Gastrocnemius medialis (tissue), 4 donors: ENCODE results near the gene UNG. TPM values are rescaled to one million over a fixed set of nuclear protein-coding genes. Genes with fewer than 3 reads are reported as not detected.
A peak's percentile ranks its signal among the peaks of the same experiment; 100 is the strongest.

Experiments
- ATAC-seq, 2 donors: fragments of 150-250 bp; one replicate each; pipeline ENCODE4 v1.9.1; 2016
- DNase-seq, 2 donors: peaks; one replicate each; pipeline ENCODE4 v3.0.0-alpha.2; 2019
- H3K27ac ChIP-seq, 4 donors: fragments of 200-600 bp; sonication (generic); 1 replicate in 1 of 4; 2 replicates in 3 of 4; pipeline ENCODE4 v1.5.1; 2016 to 2018; ENCODE audit warnings: mild to moderate bottlenecking in 2 of 4, moderate library complexity in 1 of 4
- H3K27me3 ChIP-seq, 3 donors: fragments of 200-600 bp; sonication (generic) in 2 of 3; 1 replicate in 1 of 3; 2 replicates in 2 of 3; pipeline versions ENCODE4 v1.5.1 to v1.6.0; 2016 to 2019; ENCODE audit warnings: mild to moderate bottlenecking in 1 of 3, moderate library complexity in 1 of 3
- H3K36me3 ChIP-seq, 2 donors: fragments of 200-600 bp; sonication (generic) in 1 of 2; one replicate each; pipeline ENCODE4 v1.5.1; 2017 to 2018
- H3K4me1 ChIP-seq, 2 donors: fragments of 200-600 bp; sonication (generic) in 1 of 2; one replicate each; pipeline ENCODE4 v1.5.1; 2016 to 2017; ENCODE audit warnings: mild to moderate bottlenecking in 2 of 2
- H3K4me3 ChIP-seq, 4 donors: fragments of 200-600 bp; sonication (generic) in 3 of 4; 1 replicate in 1 of 4; 2 replicates in 3 of 4; pipeline ENCODE4 v1.5.1; 2016 to 2019; ENCODE audit warnings: mild to moderate bottlenecking in 2 of 4
- H3K9me3 ChIP-seq, 3 donors: fragments of 200-600 bp; sonication (generic) in 2 of 3; 1 replicate in 1 of 3; 2 replicates in 2 of 3; pipeline ENCODE4 v1.5.1; 2016 to 2019
- POLR2A ChIP-seq, 2 donors: fragments of 450-650 bp; IDR thresholded peaks; one replicate each; pipeline ENCODE4 v1.6.1; 2017; ENCODE audit warnings: antibody characterized with exemption in 2 of 2, mild to moderate bottlenecking in 2 of 2, moderate library complexity in 2 of 2
- in situ Hi-C, 4 donors: fragments of 200-750 bp; cut with MboI; loops; one replicate each; pipeline versions ENCODE4 v1.15.0 to v1.8.0; 2017; ENCODE audit warnings: low sequenced_read_pairs in 4 of 4
- intact Hi-C: fragments of 100-400 bp; cut with DNase I; formaldehyde crosslinking; loops from one replicate; pipeline ENCODE4 v1.15.1; 2023; ENCODE audit warnings: low total_unique reads
- total RNA-seq, 4 donors: library from RNA; depleted of rRNA; stranded (reverse); fragments of >200 nt; gene quantifications; one replicate each; pipeline versions ENCODE4 v1.1.0 to v1.2.3, GENCODE V29; 2016
- TF ChIP-seq, protein P1 (sequence below), 5 experiments: fragments of 450-650 bp in 3 of 5; fragments of 200-600 bp in 2 of 5; sonication (generic) in 2 of 5; IDR thresholded peaks in 4 of 5; conservative IDR thresholded peaks in 1 of 5; 1 replicate in 4 of 5; 2 replicates in 1 of 5; pipeline ENCODE4 v1.5.1; 2016 to 2019; ENCODE audit warnings: antibody characterized with exemption in 5 of 5, mild to moderate bottlenecking in 3 of 5, moderate library complexity in 3 of 5

Gene UNG
- total RNA-seq, 4 donors from 2014 or later: 38.7 to 45.3 (median 42.3) TPM

DNA sequence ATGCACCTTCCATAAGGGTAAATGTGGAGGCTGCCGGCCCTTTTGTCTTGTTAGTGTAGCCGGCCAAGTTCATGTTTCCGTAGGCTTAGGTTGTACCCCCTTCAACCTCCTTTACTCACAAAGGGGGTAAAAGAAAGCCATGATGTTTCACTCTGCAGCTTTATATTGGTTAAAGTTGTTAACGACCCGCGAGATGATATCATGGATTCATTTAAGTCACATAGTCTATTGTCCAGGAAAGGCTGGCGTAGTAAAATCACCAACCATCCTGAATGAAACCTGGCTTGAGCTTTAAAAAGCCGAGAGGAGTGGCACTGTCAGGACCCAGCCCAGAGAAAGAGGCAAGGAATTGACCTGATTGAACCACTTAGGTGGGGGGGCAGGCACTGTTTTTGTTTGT, 1.3 kb downstream of the UNG start:
- Histone ChIP-seq H3K27ac (peak overlapping the region; percentile 86 to 98 (median 96)), H3K4me3 (peak overlapping the region; percentile 84 to 97 (median 90)), H3K4me1 (peaks cover 18 to 22% of the 10 kb centered on the region in 2 donors), H3K36me3 (peaks cover 0 to 31% of the 10 kb centered on the region in 2 donors), H3K27me3 (no peaks in the 10 kb centered on the region), H3K9me3 (no peaks in the 10 kb centered on the region)
- ATAC-seq (peak in 1 of 2 donors; percentile 9), DNase-seq (no peak)
- TF ChIP-seq POLR2A (IDR thresholded peaks at IDR 0.05): no peak
- TF ChIP-seq, protein P1, sequence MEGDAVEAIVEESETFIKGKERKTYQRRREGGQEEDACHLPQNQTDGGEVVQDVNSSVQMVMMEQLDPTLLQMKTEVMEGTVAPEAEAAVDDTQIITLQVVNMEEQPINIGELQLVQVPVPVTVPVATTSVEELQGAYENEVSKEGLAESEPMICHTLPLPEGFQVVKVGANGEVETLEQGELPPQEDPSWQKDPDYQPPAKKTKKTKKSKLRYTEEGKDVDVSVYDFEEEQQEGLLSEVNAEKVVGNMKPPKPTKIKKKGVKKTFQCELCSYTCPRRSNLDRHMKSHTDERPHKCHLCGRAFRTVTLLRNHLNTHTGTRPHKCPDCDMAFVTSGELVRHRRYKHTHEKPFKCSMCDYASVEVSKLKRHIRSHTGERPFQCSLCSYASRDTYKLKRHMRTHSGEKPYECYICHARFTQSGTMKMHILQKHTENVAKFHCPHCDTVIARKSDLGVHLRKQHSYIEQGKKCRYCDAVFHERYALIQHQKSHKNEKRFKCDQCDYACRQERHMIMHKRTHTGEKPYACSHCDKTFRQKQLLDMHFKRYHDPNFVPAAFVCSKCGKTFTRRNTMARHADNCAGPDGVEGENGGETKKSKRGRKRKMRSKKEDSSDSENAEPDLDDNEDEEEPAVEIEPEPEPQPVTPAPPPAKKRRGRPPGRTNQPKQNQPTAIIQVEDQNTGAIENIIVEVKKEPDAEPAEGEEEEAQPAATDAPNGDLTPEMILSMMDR (IDR thresholded peaks at IDR 0.05 in 4 of 5, conservative IDR thresholded peaks at IDR 0.05 in 1 of 5): no peak
- intact Hi-C loops: loop anchor here (5.0 kb wide), 2 partner anchors 241 to 366 kb away; partner anchors contain the start of genes CORO1C and SSH1
- in situ Hi-C loops: loop anchor here (10.0 to 25.0 kb wide), 4 partner anchors 436 to 536 kb away; partner anchors contain the start of genes ISCU (in 4 of the 4), SART3 (in 4 of the 4) and SELPLG (in 2 of the 4)

DNA sequence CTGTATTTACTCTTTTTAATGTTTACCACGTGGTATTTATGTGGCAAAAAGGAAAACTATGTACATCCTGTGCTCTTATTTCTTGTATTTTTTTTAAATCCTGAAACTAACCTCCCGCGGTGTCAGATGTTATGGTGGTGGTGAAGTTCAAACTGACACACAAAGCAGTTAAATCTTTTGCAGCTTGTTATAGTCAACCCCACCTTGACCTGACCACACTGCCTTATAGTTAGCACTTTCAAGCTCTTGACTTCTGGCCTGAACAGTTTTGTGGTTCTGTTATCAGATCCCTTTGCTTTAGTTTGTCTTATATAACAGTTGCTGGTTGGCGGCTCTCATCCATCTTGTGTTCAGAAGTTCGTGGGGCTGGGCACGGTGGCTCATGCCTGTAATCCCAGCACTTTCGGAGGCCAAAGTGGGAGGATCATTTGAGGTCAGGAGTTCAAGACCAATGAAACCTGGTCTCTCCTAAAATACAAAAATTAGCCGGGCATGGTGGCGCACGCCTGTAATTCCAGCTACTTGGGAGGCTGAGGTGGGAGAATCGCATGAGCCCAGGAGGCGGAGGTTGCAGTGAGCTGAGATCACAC, 2.1 kb downstream of the UNG start:
- no peaks in the 10 kb centered on the region for H3K27me3 ChIP-seq
- no peak for ATAC-seq
- TF ChIP-seq, protein P1 (IDR thresholded peaks at IDR 0.05 in 4 of 5, conservative IDR thresholded peaks at IDR 0.05 in 1 of 5): no peak
- TF ChIP-seq POLR2A (IDR thresholded peaks at IDR 0.05): no peak
- in situ Hi-C loops (loop anchor here (10.0 to 25.0 kb wide), 5 partner anchors 412 to 537 kb away; partner anchors contain the start of genes ISCU (in 4 of the 4), SART3 (in 4 of the 4) and SELPLG (in 2 of the 4)), intact Hi-C loops (loop anchor here (5.0 kb wide), 2 partner anchors 242 to 367 kb away; partner anchors contain the start of genes CORO1C and SSH1)
- H3K36me3 ChIP-seq: peaks cover 0 to 40% of the 10 kb centered on the region in 2 donors
- H3K4me1 ChIP-seq: peaks cover 17 to 22% of the 10 kb centered on the region in 2 donors
- peak overlapping the region in 3 of 4 donors; percentile 84 to 97 (median 88) for H3K4me3 ChIP-seq
- no peak for DNase-seq
- no peaks in the 10 kb centered on the region for H3K9me3 ChIP-seq
- H3K27ac ChIP-seq: peak overlapping the region; percentile 86 to 98 (median 96)

DNA sequence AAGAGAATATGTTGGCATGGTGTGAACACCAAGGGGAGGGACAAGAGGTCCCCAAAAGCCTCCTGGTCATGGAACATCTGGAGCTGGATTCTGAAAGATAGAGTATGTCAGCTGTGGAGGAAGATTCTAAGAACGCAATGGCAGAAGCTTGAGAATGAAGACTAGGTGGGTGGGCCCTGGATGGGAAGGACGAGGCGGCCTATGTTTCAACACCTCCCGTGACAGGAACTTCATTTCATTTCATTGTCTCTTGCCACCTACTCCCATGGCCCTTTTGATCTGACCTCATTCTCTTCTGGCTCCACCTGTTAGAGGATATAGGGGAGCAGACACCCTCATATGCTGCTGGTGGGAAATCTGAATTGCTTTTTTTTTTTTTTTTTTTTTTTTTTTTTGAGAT, 3.3 kb downstream of the UNG start:
- ATAC-seq (no peak), DNase-seq (no peak)
- TF ChIP-seq, protein P1 (IDR thresholded peaks at IDR 0.05 in 4 of 5, conservative IDR thresholded peaks at IDR 0.05 in 1 of 5): no peak
- TF ChIP-seq POLR2A (IDR thresholded peaks at IDR 0.05): no peak
- in situ Hi-C loops (loop anchor here in 1 of 4 donors (25.0 kb wide), 1 partner anchor 413 kb away; no protein-coding TSS in a partner anchor), intact Hi-C loops (no loop called here)
- Histone ChIP-seq H3K4me3 (no peak overlapping the region), H3K36me3 (peaks cover 0 to 52% of the 10 kb centered on the region in 2 donors), H3K27ac (peak overlapping the region in 1 of 4 donors; percentile 95), H3K27me3 (no peaks in the 10 kb centered on the region), H3K9me3 (no peaks in the 10 kb centered on the region), H3K4me1 (peaks cover 17 to 22% of the 10 kb centered on the region in 2 donors)

DNA sequence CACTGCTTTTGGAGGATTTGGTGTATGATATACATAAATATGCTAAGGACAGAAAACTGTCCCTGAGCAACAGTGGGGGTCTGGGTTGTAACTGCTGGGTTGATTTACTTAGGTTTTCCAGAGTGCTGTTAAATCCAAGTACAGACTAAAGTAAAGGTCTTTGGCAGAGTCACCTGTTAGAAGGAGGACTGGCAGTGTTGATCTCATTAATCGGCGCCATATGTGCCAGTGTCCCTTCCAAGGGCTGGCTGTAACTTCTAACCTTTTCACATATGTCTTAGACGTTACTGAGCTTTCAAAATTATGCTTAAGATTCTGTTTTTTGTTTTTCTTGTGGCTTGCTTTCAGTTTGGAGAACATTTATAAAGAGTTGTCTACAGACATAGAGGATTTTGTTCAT, 5.1 kb downstream of the UNG start:
- H3K27ac ChIP-seq: no peak overlapping the region
- ATAC-seq (no peak), DNase-seq (no peak)
- in situ Hi-C loops: loop anchor here in 1 of 4 donors (25.0 kb wide), 1 partner anchor 415 kb away; no protein-coding TSS in a partner anchor
- peaks cover 15 to 18% of the 10 kb centered on the region in 2 donors for H3K4me1 ChIP-seq
- TF ChIP-seq, protein P1 (IDR thresholded peaks at IDR 0.05 in 4 of 5, conservative IDR thresholded peaks at IDR 0.05 in 1 of 5): no peak
- TF ChIP-seq POLR2A (IDR thresholded peaks at IDR 0.05): no peak
- no peaks in the 10 kb centered on the region for H3K27me3 ChIP-seq
- intact Hi-C loops: no loop called here
- no peaks in the 10 kb centered on the region for H3K9me3 ChIP-seq
- no peak overlapping the region for H3K4me3 ChIP-seq
- peaks cover 0 to 65% of the 10 kb centered on the region in 2 donors for H3K36me3 ChIP-seq
